NT2/D1 (cell line): ENCODE data around the gene ZNF683.

ENCODE experiments used
- SUZ12 ChIP-seq: IDR thresholded peaks from 2 replicates; pipeline ENCODE4 v1.6.1; 2011; ENCODE audit not compliant: insufficient read length, insufficient read depth; ENCODE audit errors: extremely low read depth
- ZNF274 ChIP-seq: IDR thresholded peaks from 2 replicates; pipeline ENCODE4 v1.6.1; 2011; ENCODE audit warnings: mild to moderate bottlenecking, low read depth, low read length

- no peak for TF ChIP-seq ZNF274
- no peak for TF ChIP-seq SUZ12
Measured at GRCh38 chr1:26403656-26404055, 31.1 kb upstream of the ZNF683 start.
